Suppressor macrophage treated with lipopolysaccharide for 1 hour (primary cell): ENCODE measurements around the gene OR1N2.
"Not testable (repeated sequence)": the region's sequence is repeated elsewhere in the genome, so short reads cannot be mapped to it uniquely, and the experiment has no call there.

Source experiments
- DNase-seq, 3 donors: peaks; one replicate each; pipeline ENCODE4 v3.0.0-alpha.2; 2020 to 2022

The OR1N2 gene, protein sequence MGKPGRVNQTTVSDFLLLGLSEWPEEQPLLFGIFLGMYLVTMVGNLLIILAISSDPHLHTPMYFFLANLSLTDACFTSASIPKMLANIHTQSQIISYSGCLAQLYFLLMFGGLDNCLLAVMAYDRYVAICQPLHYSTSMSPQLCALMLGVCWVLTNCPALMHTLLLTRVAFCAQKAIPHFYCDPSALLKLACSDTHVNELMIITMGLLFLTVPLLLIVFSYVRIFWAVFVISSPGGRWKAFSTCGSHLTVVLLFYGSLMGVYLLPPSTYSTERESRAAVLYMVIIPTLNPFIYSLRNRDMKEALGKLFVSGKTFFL

DNA sequence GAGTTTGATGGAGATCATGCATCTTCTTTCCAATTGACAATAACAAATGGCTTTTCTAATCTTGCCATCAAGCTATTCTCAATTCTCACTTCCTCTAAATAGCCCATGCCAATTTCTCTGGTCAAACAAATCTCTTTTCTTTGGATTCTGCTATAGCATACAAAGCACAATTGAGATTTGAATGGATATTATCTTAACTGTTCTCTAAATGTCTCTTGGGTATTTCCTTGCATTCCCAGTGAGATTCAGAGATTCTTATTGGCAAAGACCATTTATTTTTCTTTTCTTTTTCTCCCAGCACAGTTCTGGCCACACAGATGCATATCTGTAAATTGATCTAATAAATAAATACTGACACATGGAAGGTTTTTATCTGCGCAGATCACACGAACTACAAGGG is at the start of gene OR1N2:
Gene OR1N2 (plus strand): TSS at position 301 of the 400 bp plus-strand sequence. CDS start 100 bp downstream, outside the sequence.
- DNase-seq: no peak

DNA sequence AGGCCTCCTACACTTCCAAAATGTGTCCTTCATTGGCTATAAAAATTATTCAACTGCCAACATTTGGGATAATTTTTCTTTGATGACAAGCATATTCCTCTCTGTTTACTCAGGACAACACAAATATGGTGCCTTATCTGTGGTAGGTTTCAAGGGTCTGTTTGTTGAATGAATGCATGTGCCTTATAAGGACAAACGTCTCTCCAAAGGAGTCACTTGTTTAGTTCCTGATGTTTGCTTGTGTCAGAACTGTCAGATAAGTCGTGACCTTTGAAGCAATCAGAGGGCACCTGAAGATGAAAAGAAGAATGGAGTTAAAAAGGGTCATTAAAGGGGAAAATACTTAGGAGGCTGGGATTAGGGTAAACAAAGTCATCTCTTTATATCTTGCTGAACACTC is 45.9 kb upstream of the OR1N2 start:
- no peak for DNase-seq

DNA sequence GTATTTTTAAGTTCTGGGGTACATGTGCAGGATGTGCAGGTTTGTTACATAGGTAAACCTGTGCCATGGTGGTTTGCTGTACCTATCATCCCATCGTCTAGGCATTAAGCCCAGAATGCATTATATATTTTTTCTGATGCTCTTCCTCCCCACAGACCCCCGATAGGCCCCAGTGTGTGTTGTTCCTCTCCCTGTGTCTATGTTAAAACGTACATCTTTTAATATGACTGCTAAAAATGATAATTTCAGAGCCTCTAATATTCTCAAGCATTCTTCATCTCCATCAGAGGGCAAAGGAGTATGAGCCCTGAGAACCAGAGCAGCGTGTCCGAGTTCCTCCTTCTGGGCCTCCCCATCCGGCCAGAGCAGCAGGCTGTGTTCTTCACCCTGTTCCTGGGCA is 42.4 kb upstream of the OR1N2 start, which contains the start of gene OR1J2:
Gene OR1J2 (plus strand): TSS at position 301 of the 400 bp plus-strand sequence. CDS start 0 bp downstream, at position 301.
- no peak for DNase-seq

DNA sequence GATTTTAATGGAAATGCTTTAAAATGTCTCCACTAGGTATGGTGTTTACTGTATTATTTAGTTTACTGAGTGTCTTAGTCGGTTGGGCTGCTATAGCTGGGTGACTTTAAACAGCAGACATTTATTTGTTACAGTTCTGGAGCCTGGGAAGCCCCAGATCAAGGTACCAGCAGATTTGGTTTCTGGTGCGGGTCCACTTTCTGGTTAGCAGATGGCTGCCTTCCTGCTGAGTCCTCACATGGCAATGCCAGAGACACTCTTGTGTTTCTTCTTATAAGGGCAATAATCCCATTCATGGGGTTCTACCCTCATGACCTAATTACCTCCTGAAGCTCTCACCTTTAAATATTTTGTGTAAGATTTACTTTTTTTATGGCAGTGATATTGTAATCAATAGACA is 34.7 kb upstream of the OR1N2 start:
- DNase-seq: no peak

DNA sequence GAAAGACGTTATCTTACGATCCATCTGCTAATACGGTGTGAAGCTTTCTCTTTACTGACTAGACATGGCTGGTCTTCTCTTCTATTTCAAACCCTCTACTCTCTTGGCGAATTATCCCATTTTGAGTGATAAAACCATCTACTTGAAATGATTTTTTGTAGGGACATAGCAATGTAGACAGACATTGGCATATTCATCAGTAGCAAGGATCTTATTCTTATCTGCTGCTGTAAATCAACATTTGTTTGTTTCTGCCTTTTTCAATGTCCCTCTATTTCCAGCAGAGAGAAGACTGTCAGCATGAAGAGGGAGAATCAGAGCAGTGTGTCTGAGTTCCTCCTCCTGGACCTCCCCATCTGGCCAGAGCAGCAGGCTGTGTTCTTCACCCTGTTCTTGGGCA is 34.1 kb upstream of the OR1N2 start, which contains the start of gene OR1J4:
Gene OR1J4 (plus strand): TSS at position 301 of the 400 bp plus-strand sequence. CDS start 0 bp downstream, at position 301.
- no peak for DNase-seq

DNA sequence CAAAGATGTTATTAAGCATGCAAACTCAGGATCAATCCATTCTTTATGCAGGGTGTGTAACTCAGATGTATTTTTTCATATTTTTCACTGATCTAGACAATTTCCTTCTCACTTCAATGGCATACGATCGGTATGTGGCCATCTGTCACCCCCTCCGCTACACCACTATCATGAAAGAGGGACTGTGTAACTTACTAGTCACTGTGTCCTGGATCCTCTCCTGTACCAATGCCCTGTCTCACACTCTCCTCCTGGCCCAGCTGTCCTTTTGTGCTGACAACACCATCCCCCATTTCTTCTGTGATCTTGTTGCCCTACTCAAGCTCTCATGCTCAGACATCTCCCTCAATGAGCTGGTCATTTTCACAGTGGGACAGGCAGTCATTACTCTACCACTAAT is 33.5 kb upstream of the OR1N2 start:
- DNase-seq: no peak

DNA sequence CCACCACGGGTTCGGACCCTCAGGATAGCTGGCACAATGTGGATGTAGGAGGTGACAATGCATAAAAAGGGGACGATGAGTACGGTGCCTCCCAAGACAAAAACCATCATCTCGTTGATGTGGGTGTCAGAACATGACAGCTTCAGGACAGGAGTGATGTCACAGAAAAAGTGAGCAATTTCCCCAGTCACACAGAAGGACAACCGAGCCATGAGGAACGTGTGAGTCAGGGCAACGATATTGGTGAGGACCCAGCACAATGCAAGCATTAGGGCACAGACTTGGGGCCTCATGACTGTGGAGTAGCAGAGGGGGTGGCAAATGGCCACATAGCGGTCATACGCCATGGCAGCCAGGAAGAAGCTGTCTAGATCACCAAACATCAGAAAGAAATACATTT is 26.3 kb upstream of the OR1N2 start:
- no peak for DNase-seq

DNA sequence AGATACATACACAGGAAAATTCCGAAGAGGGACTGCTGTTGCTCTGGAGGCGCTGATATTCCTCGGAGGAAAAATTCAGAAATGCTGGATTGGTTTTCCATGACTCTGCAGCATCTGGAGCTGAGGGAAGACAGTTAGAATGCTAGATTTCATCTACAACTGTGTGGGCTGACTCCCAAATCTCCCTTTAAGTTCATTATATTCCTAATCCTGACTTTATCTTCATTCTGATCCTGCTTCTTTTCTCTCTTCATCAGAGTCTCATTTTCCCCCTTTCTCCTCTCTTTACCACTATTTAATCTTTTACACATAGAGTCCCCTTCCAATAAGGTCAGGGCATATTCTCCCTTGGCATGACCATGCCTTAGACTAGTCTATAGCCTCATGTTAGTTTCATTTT is 25.7 kb upstream of the OR1N2 start, which contains the start of gene OR1N1:
Gene OR1N1 (minus strand): TSS at position 101 of the 400 bp plus-strand sequence. CDS start 0 bp downstream, at position 101.
- no peak for DNase-seq

DNA sequence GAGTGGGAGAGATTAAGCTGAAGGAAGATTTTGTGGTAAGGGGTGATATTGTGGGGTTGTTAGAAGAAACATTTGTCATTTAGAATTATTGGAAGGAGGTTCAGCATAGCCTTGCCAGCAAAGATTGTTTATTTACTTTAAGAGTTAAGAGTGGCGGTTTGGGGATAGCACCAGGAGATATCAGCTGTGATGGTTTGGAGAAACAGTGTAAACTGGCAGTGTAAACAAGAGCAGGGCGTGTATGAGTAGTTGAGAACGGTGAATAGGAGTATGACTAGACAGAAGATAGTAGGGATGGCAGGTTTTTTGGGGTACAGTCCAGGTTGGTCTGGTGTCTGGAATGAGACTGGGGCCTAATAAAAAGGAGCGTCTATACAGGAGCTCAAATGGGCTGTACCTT is 21.8 kb upstream of the OR1N2 start:
- DNase-seq: not testable (repeated sequence)

DNA sequence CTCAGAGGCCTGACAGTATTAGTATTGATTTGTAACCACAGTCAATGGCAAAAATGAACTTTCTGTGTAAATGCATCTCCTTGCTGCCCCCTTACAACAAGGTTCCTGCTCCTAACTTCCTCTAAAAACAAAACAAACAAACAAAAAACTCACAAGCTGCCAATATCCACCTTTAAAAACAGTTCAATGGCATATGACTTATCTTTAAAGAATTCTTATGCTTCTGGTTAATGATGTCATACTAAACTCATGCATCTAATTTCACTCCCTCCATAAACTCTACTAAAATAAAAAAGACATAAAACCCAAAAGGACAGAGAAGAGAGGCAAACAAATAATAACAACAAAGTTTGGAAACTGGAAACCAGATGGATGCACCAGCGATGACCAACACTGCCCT is 16.8 kb upstream of the OR1N2 start:
- DNase-seq: no peak

DNA sequence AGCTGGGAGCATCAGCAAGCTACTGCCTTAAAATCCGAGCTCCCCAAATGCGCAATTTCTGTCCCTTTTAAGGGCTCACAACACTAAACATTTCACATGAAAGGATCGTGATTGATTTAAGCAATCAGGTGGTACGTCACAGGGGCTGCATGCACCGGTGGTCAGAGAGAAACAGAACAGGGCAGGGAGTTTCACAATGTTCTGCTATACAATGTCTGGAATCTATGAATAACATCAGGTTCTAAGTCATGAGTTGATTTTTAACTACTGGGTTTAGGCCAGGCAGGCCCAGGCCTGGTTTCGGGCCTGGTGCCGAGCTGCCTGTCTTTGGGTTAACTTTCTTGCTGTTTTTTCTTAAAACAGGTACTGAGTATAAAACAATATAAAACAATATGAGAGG is 15.8 kb upstream of the OR1N2 start:
- not testable (repeated sequence) for DNase-seq

DNA sequence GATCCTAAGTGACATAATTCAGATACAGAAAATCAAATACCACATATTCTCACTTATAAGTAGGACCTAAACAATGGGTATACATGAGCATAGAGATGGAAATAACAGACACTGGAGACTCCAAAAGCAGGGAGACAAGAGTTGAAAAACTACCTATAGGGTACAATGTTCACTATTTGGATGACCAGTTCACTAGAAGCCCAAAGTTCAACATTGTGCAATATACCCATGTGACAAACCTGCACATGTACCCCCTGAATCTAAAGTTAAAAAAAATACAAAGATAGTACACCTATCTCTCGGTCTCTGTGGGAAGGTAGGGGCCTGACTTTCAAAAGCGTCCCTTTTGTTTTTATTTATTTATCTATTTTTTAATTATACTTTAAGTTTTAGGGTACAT is 14.2 kb upstream of the OR1N2 start:
- DNase-seq: no peak

DNA sequence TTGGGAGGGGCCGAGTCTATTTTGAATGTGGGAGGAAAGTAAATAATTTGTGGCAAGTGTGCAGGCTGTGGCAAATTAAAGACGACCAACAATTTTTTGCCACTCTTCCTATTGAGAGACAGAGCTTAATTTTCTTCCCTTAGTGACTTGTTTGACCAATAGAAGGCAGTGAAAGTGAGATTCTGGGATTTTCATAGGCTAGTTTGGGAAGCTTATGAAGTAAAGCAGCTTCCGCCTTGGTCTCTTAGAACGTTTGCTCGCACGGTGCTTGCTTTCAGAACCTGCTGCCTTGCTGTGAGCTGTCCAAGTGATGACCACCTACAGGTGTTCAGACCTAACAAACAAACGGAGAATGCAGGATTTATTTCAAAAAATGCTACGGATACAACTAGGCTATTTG is 6.7 kb upstream of the OR1N2 start:
- no peak for DNase-seq

DNA sequence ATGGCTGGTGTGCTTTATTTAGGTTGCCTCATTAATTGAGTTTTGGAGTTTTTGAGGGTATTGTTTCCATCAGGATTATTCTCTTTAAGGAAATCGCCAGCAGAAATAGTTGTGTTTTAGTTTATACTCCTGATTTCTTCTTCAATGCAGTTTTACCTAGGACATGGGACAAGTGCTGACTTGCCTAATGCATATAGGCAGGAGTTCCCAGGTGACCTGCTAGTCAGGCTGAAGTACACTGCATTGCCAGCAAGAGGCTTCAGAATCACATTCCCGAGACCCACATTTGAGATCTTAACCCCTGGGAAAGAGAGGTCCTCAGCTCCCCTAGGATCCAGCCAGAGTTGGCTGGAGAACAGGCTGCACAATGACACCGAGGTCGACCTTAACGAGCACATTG is 1.5 kb upstream of the OR1N2 start:
- DNase-seq: no peak

DNA sequence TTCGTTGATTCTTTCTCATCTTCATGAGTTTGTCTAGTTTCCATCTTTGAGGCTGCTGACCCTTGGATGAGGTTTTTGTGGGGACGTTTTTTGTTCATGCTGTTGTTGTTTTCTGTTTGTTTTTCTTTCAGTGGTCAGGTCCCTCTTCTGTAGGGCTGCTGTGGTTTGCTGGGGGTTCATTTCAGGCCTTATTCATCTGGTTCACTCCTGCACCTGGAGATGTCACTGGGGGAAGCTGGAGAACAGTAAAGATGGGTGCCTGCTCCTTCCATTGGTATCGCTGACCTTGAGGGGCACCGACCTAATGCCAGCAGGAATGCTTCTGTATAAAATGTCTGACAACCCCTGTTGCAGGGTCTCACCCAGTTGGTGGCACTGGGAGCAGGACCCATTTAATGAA is 8.5 kb downstream of the OR1N2 start:
- no peak for DNase-seq

DNA sequence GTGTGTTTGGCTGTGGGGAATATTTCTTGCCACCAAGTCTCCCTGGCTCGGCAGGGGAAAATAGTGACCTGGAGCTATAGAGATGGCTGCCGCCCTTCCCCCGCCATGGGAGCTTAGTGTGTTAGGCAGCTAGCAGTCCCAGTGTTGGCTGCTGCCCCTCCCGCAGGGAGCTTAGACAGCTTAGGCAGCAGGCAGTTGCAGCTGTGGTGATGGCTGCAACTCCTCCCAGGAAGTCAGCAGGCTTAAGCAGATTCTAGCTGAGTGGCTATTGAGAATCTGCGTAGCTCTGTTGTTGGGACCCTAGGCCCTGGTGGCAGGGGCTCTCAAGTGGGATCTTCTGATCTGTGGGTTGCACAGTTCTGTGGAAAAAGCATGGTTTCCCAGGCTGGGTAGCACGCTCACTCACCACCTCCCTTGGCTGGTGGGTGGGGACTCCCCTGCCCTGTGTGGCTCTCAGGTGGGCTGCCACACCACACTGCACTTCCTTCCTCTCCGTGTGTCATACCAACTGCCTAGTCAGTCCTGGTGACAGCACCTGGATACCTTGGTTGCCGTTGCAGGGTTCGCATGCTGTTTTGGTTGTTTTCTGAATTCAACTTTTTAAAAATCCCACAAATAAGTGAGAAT is 9.3 kb downstream of the OR1N2 start:
- no peak for DNase-seq

DNA sequence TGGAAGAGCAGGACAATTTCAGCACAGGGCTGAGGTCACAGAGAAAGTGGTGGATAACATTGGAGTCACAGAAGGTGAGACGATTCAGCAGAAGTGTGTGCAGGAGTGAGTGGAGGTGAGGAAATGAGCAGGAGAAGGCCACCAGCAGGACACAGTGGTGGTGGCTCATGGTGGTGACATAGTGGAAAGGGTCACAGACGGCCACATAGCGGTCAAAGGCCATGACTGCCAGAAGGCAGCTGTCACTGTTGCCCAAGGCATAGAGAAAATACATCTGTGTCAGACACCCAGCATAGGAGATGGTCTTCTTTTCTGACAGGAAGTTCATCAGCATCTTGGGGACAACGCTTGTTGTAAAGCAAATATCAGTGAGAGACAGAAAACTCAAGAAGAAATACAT is 15.0 kb downstream of the OR1N2 start:
- no peak for DNase-seq

DNA sequence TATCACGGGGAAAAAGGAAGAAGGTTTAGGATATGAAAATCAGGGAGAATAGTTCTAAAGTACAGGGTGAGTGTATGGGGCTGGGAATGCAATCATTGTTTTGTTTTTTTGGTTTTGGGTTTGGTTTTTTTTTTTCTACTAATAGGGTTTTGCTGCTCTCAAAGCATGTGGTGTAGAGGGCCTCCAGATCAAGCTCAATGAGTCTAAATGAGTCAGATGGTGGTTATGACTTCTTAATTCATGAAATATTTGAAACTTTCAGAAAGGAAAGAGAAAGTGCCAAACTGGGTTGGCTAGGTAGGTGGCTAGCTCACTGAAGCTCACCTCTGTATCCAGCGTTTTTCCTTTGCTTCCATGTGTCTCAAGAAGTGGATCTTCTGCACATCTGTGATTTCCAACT is 19.5 kb downstream of the OR1N2 start:
- no peak for DNase-seq

DNA sequence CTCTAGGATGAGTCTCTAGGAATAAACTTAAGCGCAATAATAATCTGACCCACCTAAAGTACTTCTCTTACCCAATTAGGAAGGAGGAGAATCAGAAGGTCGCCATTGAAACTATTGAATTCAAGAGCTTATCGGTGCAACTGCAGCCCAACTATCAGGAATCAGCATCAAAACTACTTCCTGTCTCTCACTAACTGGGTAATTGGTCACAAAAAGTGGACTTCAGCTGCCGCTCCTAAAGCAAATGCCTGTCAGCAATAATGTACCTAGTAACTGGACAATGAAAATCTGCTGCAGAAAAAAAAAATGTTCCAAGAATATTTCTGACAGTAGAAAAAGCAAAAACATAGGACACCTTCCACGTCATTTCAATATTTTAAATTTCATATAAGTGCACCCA is 27.0 kb downstream of the OR1N2 start:
- no peak for DNase-seq

DNA sequence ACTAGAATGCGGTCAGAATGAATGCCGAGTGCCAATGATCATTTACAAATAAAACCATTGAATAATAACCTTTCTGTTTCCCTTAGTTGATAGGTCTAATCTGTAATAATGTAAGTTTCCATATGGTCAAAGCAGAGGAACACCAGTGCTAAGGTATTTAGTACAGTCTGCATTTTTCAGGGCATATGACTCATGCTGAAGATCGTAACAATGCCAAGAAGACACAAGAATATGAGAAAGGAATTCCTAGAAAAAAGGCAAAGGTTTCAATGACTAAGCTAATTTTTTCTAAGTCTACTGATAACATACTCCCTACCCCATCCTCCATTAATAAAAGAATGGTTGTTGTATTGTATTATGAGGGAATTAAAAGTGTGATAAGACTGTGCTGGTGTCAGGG is 27.4 kb downstream of the OR1N2 start:
- DNase-seq: no peak

DNA sequence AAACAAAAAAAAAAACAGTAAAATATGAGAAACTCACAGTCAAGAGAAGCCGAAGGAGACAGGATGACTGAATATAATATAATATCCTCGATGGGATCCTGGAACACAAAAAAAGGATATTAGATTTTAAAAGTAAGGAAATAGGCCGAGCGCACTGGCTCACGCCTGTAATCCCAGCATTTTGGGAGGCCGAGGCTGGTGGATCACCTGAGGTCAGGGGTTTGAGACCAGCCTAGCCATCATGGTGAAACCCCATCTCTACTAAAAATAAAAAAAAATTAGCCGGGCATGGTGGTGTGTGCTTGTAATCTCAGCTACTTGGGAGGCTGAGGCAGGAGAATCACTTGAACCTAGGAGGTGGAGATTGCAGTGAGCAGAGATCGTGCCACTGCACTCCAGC is 30.4 kb downstream of the OR1N2 start, which contains the start of gene OR1L8:
Gene OR1L8 (minus strand): TSS at position 101 of the 400 bp plus-strand sequence. CDS start 14,907 bp downstream, outside the sequence.
- DNase-seq: not testable (repeated sequence)
